ENCODE data around the gene OPCML.

- TF ChIP-seq CTCF (IDR thresholded peaks at IDR 0.05) (no peak), REST (IDR thresholded peaks at IDR 0.05; ENCODE audit: insufficient read depth in 1 of 2, low read depth in 2 of 2, low read length in 1 of 2) (no peak), POLR2AphosphoS5 (IDR thresholded peaks at IDR 0.05; ENCODE audit: low read depth, low read length) (no peak)
Measured at GRCh38 chr11:132451942-132452601, 1080.2 kb downstream of the OPCML start.
